CD4-positive, alpha-beta T cell treated with Interleukin-4 for 4 hours (primary cell): ENCODE measurements around the gene CCDC47.
A peak's percentile ranks its signal among the peaks of the same experiment; 100 is the strongest.

Experiments
- DNase-seq: peaks from one replicate; pipeline ENCODE4 v3.0.0-alpha.2; 2020

CCDC47 gene

DNA sequence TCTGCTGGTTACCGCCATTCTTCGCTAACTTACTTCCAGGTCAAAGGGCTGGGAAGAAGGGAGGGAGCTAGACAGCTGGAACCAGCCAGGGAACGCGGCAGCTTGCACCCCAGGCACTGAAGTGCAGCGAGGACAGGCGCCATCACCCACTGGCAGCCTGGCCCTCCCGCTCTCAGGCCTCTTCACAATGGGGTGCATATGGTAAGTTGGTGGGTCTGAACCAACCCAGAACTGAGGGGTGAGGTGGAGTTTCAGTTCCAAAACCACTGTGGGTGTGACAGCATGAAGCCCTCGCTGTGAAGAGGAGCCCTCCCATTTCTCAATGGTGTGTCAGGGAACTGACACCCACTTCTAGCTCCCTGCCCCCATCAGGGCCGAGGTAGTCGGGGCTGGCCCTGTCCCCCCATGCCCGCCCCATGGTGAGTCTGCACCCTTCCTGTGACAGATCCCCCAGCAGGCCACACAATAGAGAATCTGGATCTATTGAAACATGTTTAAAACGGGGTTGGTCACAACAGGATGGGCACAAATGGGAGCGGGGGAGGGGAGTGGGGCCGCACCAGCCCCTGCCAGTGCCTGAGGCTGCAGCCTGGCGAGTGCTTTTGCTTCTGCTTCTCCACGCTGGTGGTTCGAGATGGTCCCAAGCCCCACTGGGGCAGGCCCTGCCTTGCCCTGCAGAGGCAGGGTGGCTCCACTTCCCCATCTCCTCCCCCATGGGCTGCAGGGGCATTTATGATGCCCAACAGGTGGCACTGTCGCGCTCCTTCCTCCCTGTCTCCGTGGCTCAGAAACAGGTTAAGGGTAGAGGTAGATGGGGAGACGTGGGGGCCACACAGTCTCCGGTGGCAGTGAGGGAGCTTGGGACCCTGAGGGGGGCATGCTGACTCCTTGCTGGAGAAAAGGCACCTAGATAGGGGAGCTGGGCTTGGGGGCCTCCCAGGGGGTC lies 75.8 kb downstream of the CCDC47 start:
- peak; percentile 86 for DNase-seq

DNA sequence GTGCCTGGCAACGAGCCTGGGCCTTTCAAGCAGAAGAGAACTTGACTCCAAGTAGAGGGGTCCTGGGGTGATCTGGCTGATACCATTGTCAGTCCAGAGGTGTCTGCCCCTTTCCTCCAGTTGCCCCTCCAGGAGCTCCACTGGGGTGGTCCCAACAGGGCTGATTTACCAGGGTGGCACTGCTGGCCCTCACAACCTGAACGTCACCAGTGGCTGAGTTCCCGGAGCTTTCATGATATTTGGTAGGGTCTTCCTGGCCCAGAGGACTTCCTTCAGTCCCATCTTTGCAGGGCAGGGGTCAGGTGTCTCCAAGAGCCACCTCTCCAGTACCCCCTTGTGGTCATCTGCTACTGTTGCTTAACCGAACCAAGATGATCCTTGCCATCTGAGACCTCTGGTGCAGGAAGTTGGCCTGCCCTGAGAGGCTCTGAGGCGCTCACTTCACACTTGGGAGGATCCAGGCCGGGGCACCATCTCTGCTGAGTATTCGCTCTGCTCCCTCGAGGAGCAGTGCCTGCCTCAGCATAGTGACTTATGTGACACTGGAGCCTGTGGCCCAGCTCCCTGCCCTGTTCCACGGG lies 76.9 kb downstream of the CCDC47 start:
- peak; percentile 52 for DNase-seq

DNA sequence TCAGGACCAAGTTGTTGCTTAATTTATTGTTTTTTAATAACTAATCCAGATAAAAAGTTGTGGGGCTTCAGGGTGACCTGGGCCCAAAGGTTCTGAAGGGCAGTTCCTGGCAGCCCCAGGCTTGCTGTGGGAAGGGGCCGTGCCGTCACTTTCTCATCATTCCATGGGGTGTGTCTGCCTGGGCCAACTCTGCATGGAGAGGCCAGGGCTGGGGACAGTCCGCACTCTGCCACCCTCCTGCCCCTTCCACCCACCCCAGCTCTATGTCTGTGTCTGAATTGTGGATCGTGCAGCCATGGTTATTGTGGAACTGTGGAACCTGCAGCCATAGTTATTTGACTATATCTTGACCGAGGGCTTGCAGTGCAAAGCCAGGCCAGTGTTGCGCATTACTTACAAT lies 77.5 kb downstream of the CCDC47 start:
- DNase-seq, result no peak
